VCaP (cell line): ENCODE data around the gene IFNK.

Source experiments
- H3K27ac ChIP-seq: fragments of 450-650 bp; 2 replicates; pipeline ENCODE4 v1.5.1; 2017
- TF ChIP-seq, protein P1 (sequence below): fragments of 450-650 bp; conservative IDR thresholded peaks from 2 replicates; pipeline ENCODE4 v1.5.1; 2017; ENCODE audit warnings: mild to moderate bottlenecking, moderate library complexity

IFNK gene

DNA sequence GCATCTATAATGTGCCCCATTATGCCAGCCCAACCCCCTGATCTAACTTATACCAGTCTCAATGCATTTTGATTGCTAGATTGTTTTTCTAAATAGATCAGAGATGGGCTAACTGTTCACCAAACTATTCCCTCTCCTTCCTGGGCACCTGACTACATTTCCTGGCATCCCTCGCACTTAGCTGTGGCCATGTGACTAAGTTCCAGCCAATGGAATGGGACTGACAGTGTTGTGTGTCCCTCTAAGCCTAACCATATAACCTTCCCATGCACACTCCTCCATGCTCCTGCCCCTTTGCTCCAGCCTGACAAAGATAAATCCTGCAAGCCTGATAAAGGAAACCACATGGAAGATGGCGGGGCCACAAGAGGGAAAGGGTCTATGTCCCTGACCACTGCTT, 12.3 kb upstream of the IFNK start:
- no peak overlapping the region for H3K27ac ChIP-seq
- TF ChIP-seq, protein P1, sequence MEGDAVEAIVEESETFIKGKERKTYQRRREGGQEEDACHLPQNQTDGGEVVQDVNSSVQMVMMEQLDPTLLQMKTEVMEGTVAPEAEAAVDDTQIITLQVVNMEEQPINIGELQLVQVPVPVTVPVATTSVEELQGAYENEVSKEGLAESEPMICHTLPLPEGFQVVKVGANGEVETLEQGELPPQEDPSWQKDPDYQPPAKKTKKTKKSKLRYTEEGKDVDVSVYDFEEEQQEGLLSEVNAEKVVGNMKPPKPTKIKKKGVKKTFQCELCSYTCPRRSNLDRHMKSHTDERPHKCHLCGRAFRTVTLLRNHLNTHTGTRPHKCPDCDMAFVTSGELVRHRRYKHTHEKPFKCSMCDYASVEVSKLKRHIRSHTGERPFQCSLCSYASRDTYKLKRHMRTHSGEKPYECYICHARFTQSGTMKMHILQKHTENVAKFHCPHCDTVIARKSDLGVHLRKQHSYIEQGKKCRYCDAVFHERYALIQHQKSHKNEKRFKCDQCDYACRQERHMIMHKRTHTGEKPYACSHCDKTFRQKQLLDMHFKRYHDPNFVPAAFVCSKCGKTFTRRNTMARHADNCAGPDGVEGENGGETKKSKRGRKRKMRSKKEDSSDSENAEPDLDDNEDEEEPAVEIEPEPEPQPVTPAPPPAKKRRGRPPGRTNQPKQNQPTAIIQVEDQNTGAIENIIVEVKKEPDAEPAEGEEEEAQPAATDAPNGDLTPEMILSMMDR, result no peak

DNA sequence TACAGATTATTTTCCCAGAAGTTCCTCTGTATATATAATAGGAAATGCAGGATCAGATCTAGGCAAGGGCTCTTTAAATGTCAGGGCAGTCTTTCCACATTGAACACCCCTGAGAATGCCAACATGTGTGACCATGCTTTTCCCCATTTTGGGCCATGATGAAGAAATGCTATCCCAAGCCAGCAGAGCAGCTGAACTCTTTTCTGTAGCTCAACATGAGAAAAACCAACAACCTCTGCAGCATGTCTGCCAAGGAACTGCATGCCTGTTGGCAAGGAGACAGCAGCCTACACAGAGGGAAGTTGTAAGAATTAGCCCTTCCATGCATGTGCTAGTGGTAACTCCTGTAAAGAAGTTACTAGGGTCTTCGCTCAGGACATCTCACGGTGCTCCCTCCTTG, 9.5 kb upstream of the IFNK start:
- TF ChIP-seq, protein P1, result no peak

DNA sequence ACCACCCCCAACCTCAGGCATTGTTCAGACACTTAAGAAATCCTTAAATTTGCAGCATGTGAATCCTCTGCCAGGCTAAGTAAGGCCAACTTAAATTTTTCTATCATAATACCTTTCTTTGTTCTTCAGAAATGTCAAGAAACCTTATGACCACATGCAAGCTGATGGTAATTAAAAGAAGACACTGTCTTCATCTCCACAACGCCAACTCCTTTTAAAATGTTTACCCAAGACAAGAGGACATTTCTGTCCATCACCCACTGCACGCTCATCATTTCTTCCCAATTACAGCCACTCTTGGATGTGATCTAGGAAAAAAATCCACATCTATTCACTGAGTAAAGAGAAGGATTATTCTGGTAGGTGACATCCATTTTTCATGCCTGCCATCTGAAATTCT, 6.1 kb upstream of the IFNK start:
- H3K27ac ChIP-seq, result no peak overlapping the region
- TF ChIP-seq, protein P1, result no peak

More for the DNA sequence above, 9.5 kb upstream of the IFNK start:
- H3K27ac ChIP-seq, result no peak overlapping the region

DNA sequence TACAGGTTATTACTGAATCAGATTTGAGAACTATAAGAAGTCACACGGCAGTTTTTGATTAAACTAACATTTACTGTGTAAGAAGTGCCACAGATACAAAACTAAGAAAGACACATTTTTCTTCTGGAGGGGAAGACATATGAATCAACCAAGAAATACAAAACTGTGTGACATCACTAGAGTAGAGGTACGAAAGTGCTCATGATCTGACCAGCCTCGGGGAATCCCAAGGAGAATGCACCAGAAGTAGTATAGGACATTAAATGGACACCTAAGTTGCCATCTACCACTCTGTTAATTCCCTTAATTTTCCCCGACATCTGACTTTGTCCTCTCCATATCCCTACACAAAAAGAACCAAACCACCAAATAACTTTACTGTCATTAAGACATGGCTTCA, 5.3 kb upstream of the IFNK start:
- TF ChIP-seq, protein P1, result no peak
- H3K27ac ChIP-seq, result no peak overlapping the region

DNA sequence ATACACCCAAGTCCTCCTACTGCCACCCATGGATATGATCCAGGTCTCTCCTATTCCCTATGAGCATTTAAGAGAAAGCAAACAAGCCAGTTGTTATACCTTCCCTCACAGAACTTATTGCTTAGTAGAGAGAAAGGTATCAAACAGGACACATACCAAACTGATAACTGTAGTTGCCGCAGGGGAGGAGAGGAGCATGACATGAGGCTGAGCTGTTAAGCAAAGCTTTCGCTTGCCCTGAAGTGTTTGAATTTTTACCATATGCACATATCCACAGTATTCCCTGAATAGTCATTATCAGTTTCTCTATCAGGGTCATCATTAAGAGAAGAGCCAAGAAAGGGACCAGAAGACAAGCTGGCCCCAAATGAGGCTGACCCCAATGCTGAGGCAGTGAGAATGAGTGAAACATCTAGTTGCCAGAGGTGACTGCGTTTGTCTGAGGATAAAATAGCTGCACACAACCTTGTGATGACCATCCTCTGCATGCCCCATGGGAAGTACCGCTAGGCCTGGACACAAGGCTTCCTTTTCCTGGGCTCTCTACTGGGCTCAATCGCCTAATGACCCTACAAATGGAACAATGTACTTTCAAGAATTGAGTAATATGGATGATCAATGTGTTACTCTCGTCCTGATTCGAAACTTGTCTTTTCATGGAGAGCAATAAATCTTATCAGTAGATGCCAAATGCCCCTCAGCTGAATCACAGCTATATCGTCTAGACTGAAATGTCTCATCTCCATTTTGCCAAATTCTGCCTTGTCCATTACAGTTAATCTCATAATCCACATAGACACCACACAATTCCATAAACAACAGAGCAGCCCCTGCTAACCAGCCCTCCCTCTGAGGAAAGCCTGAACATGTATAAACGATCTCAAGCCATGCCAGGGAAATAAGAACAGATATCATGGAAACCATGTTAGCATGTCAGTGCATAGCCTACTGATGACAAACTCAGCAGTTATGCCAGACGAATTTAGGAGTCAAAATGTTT, 4.3 kb upstream of the IFNK start:
- H3K27ac ChIP-seq, result no peak overlapping the region
- TF ChIP-seq, protein P1, result no peak

DNA sequence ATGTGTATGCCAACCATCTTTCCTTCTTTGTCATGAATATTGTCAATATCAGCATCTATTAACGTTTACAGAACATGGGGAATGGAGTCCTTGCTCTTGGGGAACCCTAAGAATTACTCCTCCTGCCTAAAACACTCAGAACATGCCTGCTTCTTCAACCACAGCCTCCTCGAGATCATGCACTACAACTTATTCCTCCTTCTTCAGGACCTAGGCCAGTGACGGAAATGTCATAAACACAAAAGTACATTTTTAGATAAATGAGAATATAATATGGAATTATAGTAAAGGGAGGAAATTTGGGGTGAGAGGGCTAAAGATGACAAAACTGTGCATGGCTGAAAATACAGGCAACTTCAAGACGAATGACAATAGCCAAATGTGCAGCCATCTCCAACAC, 3.1 kb upstream of the IFNK start:
- TF ChIP-seq, protein P1, result no peak
- no peak overlapping the region for H3K27ac ChIP-seq

DNA sequence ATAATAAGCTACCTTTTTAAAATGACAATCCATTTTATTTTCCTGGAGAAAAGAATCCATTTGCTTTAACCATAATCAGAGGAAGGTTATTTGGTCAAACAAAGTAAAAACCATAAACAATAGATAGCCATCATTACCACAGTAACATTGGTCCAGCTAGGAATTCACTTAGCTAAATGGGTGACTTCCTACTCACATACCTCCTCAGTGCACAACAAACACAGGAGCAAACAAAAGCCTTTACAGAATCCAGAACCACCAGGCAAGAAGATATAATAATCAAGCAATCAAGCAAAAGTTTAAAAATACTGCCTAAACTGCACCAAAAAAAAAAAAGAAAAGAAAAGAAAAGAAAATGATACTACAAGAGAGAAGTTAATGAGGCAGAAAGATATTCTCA, 949 bp upstream of the IFNK start:
- H3K27ac ChIP-seq, result no peak overlapping the region
- TF ChIP-seq, protein P1, result no peak
